ENCODE measurements around the gene LYL1.

- no peak for TF ChIP-seq CTCF (IDR thresholded peaks at IDR 0.05; ENCODE audit: low read depth, low read length)
- no peak for TF ChIP-seq POLR2A (IDR thresholded peaks at IDR 0.05; ENCODE audit: extremely low read depth, insufficient read length)
- TF ChIP-seq, protein P1, sequence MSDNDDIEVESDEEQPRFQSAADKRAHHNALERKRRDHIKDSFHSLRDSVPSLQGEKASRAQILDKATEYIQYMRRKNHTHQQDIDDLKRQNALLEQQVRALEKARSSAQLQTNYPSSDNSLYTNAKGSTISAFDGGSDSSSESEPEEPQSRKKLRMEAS (IDR thresholded peaks at IDR 0.05; ENCODE audit: low read depth, low read length) = no peak
- no peak for TF ChIP-seq MYC (IDR thresholded peaks at IDR 0.05; ENCODE audit: low read depth, low read length)
Measured at GRCh38 chr19:13079542-13079986, 23.1 kb downstream of the LYL1 start.

Data from NB4 (cell line).